Measurements from ENCODE around the gene DCTPP1. TPM values are rescaled to one million over a fixed set of nuclear protein-coding genes. Genes with fewer than 3 reads are reported as not detected.
"Not testable (repeated sequence)": the region's sequence is repeated elsewhere in the genome, so short reads cannot be mapped to it uniquely, and the experiment has no call there.

Gene DCTPP1
- polyA plus RNA-seq, 1 experiment, result 34.7 TPM

- ChIA-PET POLR2A (no interaction called here), CTCF (interaction anchor here (2.0 kb wide), 1 partner anchor 21 kb away, joined by 8 read pairs; no protein-coding TSS in a partner anchor)
- no peak for TF ChIP-seq CTCF (IDR thresholded peaks at IDR 0.05; ENCODE audit: low read depth, low read length)
- H3K27me3 ChIP-seq (ENCODE audit: control insufficient read depth, insufficient read depth, low read length), result peaks cover 31% of the 10 kb centered on the region
- no peak overlapping the region for H3K4me3 ChIP-seq (ENCODE audit: low read depth, low read length)
- peaks cover 3% of the 10 kb centered on the region; the same call in 1 of the 2 replicates for H3K9me3 ChIP-seq (ENCODE audit: control insufficient read depth, insufficient read depth, low read length)
- no peak overlapping the region for H3K27ac ChIP-seq (ENCODE audit: low read depth, low read length)
- DNase-seq (ENCODE audit: low read depth, low spot score), result no peak
Measured at GRCh38 chr16:30470170-30470512, 40.3 kb upstream of the DCTPP1 start.

GRCh38 chr16:30464078-30464477 is 34.2 kb upstream of the DCTPP1 start:
- no peaks in the 10 kb centered on the region for H3K9me3 ChIP-seq (ENCODE audit: control insufficient read depth, insufficient read depth, low read length)
- ChIA-PET POLR2A (no interaction called here), CTCF (interaction anchor here (0.6 kb wide), 1 partner anchor 26 kb away, joined by 3 read pairs; no protein-coding TSS in a partner anchor)
- H3K27me3 ChIP-seq (ENCODE audit: control insufficient read depth, insufficient read depth, low read length), result peaks cover 3% of the 10 kb centered on the region
- TF ChIP-seq CTCF (IDR thresholded peaks at IDR 0.05; ENCODE audit: low read depth, low read length), result no peak
- no peak for DNase-seq (ENCODE audit: low read depth, low spot score)
- H3K4me3 ChIP-seq (ENCODE audit: low read depth, low read length), result no peak overlapping the region
- no peak overlapping the region for H3K27ac ChIP-seq (ENCODE audit: low read depth, low read length)

- H3K27ac ChIP-seq (ENCODE audit: low read depth, low read length); DNase-seq (ENCODE audit: low read depth, low spot score); H3K9me3 ChIP-seq (ENCODE audit: control insufficient read depth, insufficient read depth, low read length); H3K27me3 ChIP-seq (ENCODE audit: control insufficient read depth, insufficient read depth, low read length); H3K4me3 ChIP-seq (ENCODE audit: low read depth, low read length); POLR2A ChIA-PET: not testable (repeated sequence)
- CTCF ChIA-PET, result interaction anchor here (0.6 kb wide), 1 partner anchor 807 kb away, joined by 3 read pairs; no protein-coding TSS in a partner anchor
Measured at GRCh38 chr16:30461426-30461825, 31.6 kb upstream of the DCTPP1 start.

DNA sequence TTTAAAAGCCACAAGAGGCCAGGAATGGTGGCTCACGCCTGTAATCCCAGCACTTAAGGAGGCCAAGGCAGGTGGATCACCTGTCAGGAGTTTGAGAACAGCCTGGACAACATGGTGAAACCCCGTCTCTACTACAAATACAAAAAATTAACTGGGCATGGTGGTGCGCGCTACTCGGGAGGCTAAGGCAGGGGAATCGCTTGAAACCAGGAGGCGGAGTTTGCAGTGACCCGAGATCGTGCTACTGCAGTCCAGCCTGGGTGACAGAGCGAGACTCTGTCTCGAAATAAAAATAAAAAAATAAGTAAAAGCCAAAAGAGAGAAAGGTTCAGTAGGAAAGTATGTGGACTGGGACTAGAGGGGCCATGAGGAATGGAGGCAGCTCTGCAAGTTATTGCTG is 29.6 kb upstream of the DCTPP1 start:
- ChIA-PET CTCF (no interaction called here), POLR2A (interaction anchor here (0.6 kb wide), 1 partner anchor 43 kb away, joined by 7 read pairs; no protein-coding TSS in a partner anchor)
- no peak for DNase-seq (ENCODE audit: low read depth, low spot score)
- H3K27me3 ChIP-seq (ENCODE audit: control insufficient read depth, insufficient read depth, low read length), result peaks cover 13% of the 10 kb centered on the region
- no peak overlapping the region for H3K4me3 ChIP-seq (ENCODE audit: low read depth, low read length)
- no peak overlapping the region for H3K27ac ChIP-seq (ENCODE audit: low read depth, low read length)
- no peak for TF ChIP-seq CTCF (IDR thresholded peaks at IDR 0.05; ENCODE audit: low read depth, low read length)
- H3K9me3 ChIP-seq (ENCODE audit: control insufficient read depth, insufficient read depth, low read length), result no peaks in the 10 kb centered on the region

DNA sequence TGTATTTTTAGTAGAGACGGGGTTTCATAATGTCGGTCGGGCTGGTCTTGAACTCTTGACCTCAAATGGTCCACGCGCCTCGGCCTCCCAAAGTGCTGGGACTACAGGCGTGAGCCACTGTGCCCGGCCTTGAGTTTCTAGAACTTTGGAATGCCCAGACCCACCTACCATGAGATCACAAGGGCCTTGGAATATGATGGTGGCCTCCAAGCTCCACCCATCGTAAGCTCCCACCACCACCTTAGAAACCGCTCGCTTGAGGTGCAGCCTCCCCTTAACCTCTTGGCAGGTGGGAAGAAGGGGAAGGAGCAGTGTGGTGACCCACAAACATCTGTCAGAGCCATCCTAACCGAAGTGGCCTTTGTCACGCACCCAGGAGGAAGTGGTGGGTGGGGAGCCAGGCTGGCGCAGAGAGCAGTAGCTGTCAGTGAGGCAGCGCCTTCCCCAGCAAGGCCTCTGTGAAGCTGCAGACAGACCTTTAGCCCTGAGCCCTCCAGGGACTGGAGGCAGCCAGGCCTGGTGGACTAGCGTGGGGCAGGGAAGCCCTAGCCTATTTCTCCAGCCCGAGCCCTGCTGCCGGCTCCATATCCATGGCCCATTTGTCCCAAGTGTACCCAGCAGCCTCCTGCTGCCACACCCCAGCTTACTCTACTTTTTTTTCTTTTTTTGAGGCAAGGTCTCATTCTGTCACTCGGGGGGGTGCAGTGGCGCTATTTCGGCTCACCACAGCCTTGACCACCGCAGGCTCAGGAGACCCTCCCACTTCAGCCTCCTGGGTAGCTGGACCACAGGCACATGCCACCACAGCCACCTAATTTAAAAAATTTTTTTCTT is 28.9 kb upstream of the DCTPP1 start:
- DNase-seq (ENCODE audit: low read depth, low spot score), result no peak
- no peak overlapping the region for H3K27ac ChIP-seq (ENCODE audit: low read depth, low read length)
- H3K9me3 ChIP-seq (ENCODE audit: control insufficient read depth, insufficient read depth, low read length), result no peaks in the 10 kb centered on the region
- H3K4me3 ChIP-seq (ENCODE audit: low read depth, low read length), result no peak overlapping the region
- H3K27me3 ChIP-seq (ENCODE audit: control insufficient read depth, insufficient read depth, low read length), result peaks cover 18% of the 10 kb centered on the region
- CTCF ChIA-PET, result no interaction called here
- TF ChIP-seq CTCF (IDR thresholded peaks at IDR 0.05; ENCODE audit: low read depth, low read length), result no peak
- POLR2A ChIA-PET, result interaction anchor here (0.6 kb wide), 1 partner anchor 42 kb away, joined by 7 read pairs; no protein-coding TSS in a partner anchor

Data from AG04450 (cell line).